HCEC 1CT (cell line): ENCODE measurements around the gene CASP5.

Source experiments
- DNase-seq: peaks from one replicate; pipeline ENCODE4 v3.0.0-alpha.2; 2017

Gene CASP5

GRCh38 chr11:104965735-104966134 is 57.2 kb downstream of the CASP5 start:
- DNase-seq: no peak

- no peak for DNase-seq
Observed at GRCh38 chr11:104964247-104964646, 58.7 kb downstream of the CASP5 start.

GRCh38 chr11:104962852-104963251 is 60.1 kb downstream of the CASP5 start:
- no peak for DNase-seq

GRCh38 chr11:104957280-104957679 is 65.7 kb downstream of the CASP5 start:
- no peak for DNase-seq

GRCh38 chr11:104956528-104956927 is 66.4 kb downstream of the CASP5 start:
- no peak for DNase-seq

- peak; percentile 58 for DNase-seq
Observed at GRCh38 chr11:104946907-104947306, 76.1 kb downstream of the CASP5 start.
